ENCODE measurements around the gene NPFFR1.
A peak's percentile ranks its signal among the peaks of the same experiment; 100 is the strongest.

DNA sequence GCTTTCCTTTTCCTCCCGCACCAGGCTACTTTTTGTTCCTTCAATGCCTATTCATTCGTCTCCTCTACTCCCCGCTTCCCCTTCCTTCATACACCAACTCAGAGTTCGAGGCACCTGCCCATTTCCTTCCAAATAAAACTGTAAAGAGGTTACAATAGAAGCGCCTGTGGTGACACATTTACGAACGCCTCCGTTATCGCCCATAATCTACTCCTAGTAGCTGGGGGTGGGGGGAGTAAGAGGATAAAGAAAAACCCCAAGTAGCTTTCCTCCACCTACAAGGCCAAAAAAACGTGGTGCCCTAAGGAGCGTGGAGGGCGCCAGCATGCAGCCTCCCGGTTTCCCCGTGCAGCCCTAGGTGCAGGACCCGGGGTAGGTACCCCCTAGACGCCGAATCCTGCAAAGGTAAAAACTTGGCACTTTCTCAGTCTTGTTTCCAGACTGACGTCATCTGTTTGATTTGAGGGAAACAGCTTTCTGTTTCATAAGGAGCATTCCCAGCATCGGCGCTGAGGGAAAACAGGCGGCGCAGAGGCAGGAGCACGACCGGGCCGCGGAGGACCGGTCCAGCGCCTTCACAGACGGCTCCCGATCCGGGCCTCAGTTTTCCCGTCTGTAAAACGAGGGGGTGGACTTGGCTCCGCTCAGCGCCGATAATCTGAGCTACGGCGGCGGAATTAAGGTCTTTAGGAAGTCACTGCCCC is 51.5 kb downstream of the NPFFR1 start:
- no peak for TF ChIP-seq POLR2A (IDR thresholded peaks at IDR 0.05; ENCODE audit: extremely low read depth, insufficient read length)
- TF ChIP-seq, protein P1, sequence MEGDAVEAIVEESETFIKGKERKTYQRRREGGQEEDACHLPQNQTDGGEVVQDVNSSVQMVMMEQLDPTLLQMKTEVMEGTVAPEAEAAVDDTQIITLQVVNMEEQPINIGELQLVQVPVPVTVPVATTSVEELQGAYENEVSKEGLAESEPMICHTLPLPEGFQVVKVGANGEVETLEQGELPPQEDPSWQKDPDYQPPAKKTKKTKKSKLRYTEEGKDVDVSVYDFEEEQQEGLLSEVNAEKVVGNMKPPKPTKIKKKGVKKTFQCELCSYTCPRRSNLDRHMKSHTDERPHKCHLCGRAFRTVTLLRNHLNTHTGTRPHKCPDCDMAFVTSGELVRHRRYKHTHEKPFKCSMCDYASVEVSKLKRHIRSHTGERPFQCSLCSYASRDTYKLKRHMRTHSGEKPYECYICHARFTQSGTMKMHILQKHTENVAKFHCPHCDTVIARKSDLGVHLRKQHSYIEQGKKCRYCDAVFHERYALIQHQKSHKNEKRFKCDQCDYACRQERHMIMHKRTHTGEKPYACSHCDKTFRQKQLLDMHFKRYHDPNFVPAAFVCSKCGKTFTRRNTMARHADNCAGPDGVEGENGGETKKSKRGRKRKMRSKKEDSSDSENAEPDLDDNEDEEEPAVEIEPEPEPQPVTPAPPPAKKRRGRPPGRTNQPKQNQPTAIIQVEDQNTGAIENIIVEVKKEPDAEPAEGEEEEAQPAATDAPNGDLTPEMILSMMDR (IDR thresholded peaks at IDR 0.05; ENCODE audit: low read depth, low read length): no peak
- TF ChIP-seq, protein P2, sequence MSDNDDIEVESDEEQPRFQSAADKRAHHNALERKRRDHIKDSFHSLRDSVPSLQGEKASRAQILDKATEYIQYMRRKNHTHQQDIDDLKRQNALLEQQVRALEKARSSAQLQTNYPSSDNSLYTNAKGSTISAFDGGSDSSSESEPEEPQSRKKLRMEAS (IDR thresholded peaks at IDR 0.05; ENCODE audit: low read depth, low read length): peak; percentile 66
- peak; percentile 42 for TF ChIP-seq MYC (IDR thresholded peaks at IDR 0.05; ENCODE audit: low read depth, low read length)

All from NB4 (cell line).